Tibial artery (tissue), 4 donors: ENCODE results near the gene HES2.

Experiments used
- DNase-seq, 2 donors: peaks; one replicate each; pipeline ENCODE4 v3.0.0-alpha.2; 2019
- H3K27ac ChIP-seq, 2 donors: fragments of 200-600 bp; sonication (generic) in 1 of 2; 1 replicate in 1 of 2; 2 replicates in 1 of 2; pipeline ENCODE4 v1.5.1; 2018 to 2019; ENCODE audit warnings: mild to moderate bottlenecking in 1 of 2
- H3K27me3 ChIP-seq, 2 donors: fragments of 200-600 bp; sonication (generic) in 1 of 2; one replicate each; pipeline versions ENCODE4 v1.5.1 to v1.6.0; 2016 to 2019
- H3K36me3 ChIP-seq, 3 donors: fragments of 200-600 bp; sonication (generic) in 2 of 3; one replicate each; pipeline ENCODE4 v1.5.1; 2016 to 2019; ENCODE audit warnings: mild to moderate bottlenecking in 2 of 3
- H3K4me1 ChIP-seq, 4 donors: fragments of 200-600 bp; sonication (generic) in 2 of 4; 1 replicate in 3 of 4; 2 replicates in 1 of 4; pipeline ENCODE4 v1.5.1; 2016 to 2019
- H3K4me3 ChIP-seq, 2 donors: fragments of 200-600 bp; sonication (generic) in 1 of 2; 1 replicate in 1 of 2; 2 replicates in 1 of 2; pipeline ENCODE4 v1.5.1; 2018 to 2019; ENCODE audit warnings: mild to moderate bottlenecking in 2 of 2
- H3K9me3 ChIP-seq, 3 donors: fragments of 200-600 bp; sonication (generic) in 1 of 3; one replicate each; pipeline ENCODE4 v1.5.1; 2016 to 2019
- intact Hi-C: fragments of 100-400 bp; cut with DNase I; formaldehyde crosslinking; loops from one replicate; pipeline ENCODE4 v1.15.0; 2023; ENCODE audit warnings: low total_unique reads
- TF ChIP-seq, protein P1 (sequence below), 2 experiments: fragments of 200-600 bp in 1 of 2; fragments of 450-650 bp in 1 of 2; IDR thresholded peaks; one replicate each; pipeline ENCODE4 v1.5.1; 2017 to 2019; ENCODE audit warnings: antibody characterized with exemption in 2 of 2, mild to moderate bottlenecking in 1 of 2, moderate library complexity in 1 of 2

The HES2 gene

DNA sequence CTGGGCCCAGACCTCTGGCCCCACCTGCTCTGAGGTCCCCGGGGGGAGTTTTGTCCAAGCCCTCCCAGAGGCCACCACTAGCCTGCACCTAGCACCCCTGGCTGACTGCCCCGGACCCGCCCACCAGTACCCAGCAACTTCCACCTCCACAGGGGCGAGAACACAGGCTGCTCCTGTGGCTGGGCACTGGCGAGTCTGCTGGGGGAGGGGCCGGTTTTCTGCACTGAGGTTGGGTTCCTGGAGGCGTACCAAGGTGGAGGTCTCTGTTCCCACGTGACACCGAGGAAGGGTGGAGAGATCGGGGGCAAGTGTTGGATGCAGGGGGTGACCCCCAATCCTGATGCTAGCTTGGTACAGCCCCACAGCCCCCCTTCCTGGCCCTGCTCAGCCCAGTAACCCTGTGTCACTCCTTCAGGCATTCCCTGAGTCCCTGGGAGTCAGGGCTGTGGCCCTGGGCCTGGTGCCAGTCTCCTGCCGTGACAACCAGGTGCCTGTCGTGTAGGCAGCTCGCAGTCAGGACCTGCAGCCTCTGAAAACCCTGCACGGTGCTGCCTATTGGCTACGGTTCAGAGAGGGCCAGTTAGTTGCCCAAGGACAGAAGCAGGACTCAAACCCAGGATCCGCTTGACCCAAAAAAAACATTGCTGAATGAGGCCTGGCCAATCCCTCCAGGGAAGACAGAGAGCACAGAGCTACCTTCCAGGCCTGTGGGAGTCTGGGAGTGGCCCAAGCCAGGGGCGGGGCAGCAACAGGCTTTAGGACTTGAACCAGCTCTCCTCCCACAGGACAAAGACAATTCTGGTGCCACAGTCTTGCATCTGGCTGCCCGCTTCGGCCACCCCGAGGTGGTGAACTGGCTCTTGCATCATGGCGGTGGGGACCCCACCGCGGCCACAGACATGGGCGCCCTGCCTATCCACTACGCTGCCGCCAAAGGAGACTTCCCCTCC lies 8.0 kb upstream of the HES2 start:
- TF ChIP-seq, protein P1, sequence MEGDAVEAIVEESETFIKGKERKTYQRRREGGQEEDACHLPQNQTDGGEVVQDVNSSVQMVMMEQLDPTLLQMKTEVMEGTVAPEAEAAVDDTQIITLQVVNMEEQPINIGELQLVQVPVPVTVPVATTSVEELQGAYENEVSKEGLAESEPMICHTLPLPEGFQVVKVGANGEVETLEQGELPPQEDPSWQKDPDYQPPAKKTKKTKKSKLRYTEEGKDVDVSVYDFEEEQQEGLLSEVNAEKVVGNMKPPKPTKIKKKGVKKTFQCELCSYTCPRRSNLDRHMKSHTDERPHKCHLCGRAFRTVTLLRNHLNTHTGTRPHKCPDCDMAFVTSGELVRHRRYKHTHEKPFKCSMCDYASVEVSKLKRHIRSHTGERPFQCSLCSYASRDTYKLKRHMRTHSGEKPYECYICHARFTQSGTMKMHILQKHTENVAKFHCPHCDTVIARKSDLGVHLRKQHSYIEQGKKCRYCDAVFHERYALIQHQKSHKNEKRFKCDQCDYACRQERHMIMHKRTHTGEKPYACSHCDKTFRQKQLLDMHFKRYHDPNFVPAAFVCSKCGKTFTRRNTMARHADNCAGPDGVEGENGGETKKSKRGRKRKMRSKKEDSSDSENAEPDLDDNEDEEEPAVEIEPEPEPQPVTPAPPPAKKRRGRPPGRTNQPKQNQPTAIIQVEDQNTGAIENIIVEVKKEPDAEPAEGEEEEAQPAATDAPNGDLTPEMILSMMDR (IDR thresholded peaks at IDR 0.05), result no peak
- H3K27ac ChIP-seq, result no peak overlapping the region
- no peak for DNase-seq
- peaks cover 4 to 92% of the 10 kb centered on the region in 2 donors for H3K27me3 ChIP-seq
- peaks cover 0 to 33% (median 23%) of the 10 kb centered on the region in 4 donors for H3K4me1 ChIP-seq
- H3K36me3 ChIP-seq, result no peaks in the 10 kb centered on the region
- H3K9me3 ChIP-seq, result no peaks in the 10 kb centered on the region
- intact Hi-C loops, result no loop called here
- no peak overlapping the region for H3K4me3 ChIP-seq

DNA sequence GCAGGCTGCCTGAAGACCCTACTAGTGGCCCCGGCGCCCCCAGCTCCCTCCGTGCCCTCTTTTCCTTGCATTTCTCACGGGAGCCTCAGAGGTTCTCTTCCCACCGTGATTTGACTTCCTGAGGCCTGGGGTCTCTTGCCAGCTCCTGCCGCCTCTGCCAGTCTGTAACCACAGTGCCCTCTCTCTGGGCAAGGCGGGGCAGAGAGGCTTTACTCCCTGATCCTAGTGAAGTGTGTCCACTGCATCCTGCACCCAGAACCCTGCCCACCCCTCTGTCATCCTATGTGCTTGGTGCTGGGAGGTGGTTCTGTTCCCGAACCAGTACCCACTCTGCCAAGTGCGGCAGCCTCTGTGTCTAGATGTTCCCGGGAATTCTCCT lies 7.2 kb upstream of the HES2 start:
- TF ChIP-seq, protein P1 (IDR thresholded peaks at IDR 0.05), result no peak
- no peak overlapping the region for H3K4me3 ChIP-seq
- intact Hi-C loops, result no loop called here
- H3K9me3 ChIP-seq, result no peaks in the 10 kb centered on the region
- H3K27ac ChIP-seq, result no peak overlapping the region
- DNase-seq, result no peak
- peaks cover 0 to 35% (median 23%) of the 10 kb centered on the region in 4 donors for H3K4me1 ChIP-seq
- H3K27me3 ChIP-seq, result peaks cover 4 to 94% of the 10 kb centered on the region in 2 donors
- no peaks in the 10 kb centered on the region for H3K36me3 ChIP-seq

DNA sequence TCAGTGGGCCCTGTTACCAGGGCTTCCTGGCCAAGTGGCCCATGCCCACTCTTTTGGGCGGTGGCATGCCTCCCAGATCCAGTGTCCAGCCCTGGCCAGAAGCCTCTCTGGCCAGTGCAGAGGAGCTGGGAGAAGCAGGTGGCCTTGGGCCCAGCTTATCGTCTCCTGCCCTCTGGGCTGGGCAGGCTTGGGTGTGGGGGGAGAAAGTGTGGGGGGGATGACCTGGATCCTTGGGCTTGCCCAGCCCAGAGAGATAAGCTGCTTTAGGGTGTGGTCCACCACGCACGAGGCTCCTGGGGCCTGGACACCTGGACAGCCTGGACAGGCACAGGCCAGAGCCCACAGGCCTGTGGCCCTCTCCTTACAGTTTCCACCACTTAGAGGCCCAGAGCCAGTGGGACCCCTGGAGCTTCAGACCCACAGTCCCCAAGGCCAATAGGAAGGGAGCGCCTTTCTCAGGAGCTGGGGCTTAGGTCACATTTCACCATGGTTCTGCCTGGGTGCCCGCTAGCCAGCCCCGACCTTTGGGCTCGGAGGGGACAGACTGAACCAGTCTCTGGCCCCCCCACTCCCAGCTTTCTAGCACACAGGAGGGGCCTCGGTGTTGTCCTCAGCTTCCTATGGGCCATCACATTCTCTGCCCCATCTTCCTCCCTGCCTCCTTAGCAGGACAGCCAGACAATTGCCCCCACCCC lies 6.7 kb upstream of the HES2 start:
- Histone ChIP-seq H3K4me3 (no peak overlapping the region), H3K27ac (no peak overlapping the region), H3K4me1 (peaks cover 0 to 35% (median 23%) of the 10 kb centered on the region in 4 donors), H3K9me3 (no peaks in the 10 kb centered on the region), H3K27me3 (peaks cover 4 to 99% of the 10 kb centered on the region in 2 donors), H3K36me3 (no peaks in the 10 kb centered on the region)
- intact Hi-C loops, result no loop called here
- TF ChIP-seq, protein P1 (IDR thresholded peaks at IDR 0.05), result no peak
- DNase-seq, result no peak

DNA sequence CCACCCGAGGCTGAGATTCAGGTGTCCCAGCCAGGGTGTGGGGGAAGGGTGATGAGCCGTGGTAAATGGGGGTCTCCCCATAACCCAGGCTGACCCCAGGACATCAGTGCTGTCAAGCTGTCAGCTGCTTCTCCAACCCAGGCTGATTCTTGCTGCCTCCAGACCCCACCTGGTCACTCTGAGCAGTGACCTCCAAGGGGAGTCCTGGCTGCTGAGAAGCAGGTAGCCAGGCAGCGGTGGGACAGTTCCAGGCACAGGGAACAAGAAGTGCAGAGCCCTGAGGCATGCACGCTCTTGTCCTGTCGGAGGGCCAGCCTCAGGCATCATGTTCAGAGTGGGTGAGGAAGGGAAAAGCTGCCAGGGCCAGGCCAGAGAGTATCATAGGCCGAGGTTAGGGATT lies 5.9 kb upstream of the HES2 start:
- Histone ChIP-seq H3K27ac (no peak overlapping the region), H3K4me3 (no peak overlapping the region), H3K27me3 (peaks cover 4 to 100% of the 10 kb centered on the region in 2 donors), H3K36me3 (no peaks in the 10 kb centered on the region), H3K4me1 (peaks cover 0 to 35% (median 24%) of the 10 kb centered on the region in 4 donors), H3K9me3 (no peaks in the 10 kb centered on the region)
- TF ChIP-seq, protein P1 (IDR thresholded peaks at IDR 0.05), result no peak
- DNase-seq, result no peak
- intact Hi-C loops, result no loop called here

DNA sequence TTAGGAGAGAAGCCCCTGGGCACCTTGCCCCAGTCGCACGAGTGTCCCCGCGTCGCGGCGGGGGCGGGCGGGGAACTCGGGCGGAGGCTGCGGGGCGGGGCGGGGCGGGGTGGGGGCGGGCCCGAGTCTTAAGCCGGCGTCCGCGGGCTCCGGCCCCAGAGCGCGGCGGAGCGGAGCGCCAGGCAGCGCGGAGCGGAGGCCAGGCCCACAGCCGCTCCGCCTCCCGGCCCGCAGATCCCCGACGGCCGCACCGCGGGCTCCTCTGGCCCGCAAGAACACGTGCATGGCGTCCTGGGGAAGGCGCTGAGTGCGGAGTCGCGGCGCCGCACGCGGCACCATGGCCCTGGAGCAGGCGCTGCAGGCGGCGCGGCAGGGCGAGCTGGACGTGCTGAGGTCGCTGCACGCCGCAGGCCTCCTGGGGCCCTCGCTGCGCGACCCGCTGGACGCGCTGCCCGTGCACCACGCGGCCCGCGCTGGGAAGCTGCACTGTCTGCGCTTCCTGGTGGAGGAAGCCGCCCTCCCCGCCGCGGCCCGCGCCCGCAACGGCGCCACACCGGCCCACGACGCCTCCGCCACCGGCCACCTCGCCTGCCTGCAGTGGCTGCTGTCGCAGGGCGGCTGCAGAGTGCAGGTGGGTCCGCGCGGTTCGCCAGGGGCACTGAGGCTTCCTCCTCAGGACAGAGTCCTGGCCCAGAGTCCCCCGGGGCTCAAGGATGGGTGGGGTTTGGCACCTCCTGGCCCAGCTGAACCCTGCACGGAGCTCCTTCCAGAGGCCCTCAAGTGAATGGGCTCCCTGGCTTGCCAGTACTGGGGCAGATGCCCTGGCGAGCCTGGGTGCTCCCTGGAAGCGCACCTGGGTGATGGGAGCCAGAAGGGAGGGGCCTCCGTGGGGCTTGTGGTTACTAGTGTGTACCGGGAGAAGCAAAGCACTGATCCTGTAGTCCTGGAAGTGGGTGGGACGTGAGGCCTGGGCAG lies 5.2 kb upstream of the HES2 start, which contains the start of gene ESPN:
ESPN (plus strand) TSS at position 158 of the 975 bp plus-strand sequence; CDS start at position 338, 180 bp downstream.
- H3K4me3 ChIP-seq, result peak within 1 kb of the TSS in 1 of 2 donors; percentile 29
- H3K27ac ChIP-seq, result no peak within 1 kb of the TSS
- H3K36me3 ChIP-seq, result no peaks in the 10 kb centered on the region
- no peak for DNase-seq
- TF ChIP-seq, protein P1 (IDR thresholded peaks at IDR 0.05), result no peak
- peaks cover 0 to 43% (median 32%) of the 10 kb centered on the region in 4 donors for H3K4me1 ChIP-seq
- peaks cover 4 to 100% of the 10 kb centered on the region in 2 donors for H3K27me3 ChIP-seq
- no peaks in the 10 kb centered on the region for H3K9me3 ChIP-seq
- intact Hi-C loops, result no loop called here
